H1 (cell line): Measurements from ENCODE around the gene DHH. TPM values are rescaled to one million over a fixed set of nuclear protein-coding genes. Genes with fewer than 3 reads are reported as not detected.

Source experiments
- BRCA1 ChIP-seq: IDR thresholded peaks from 2 replicates; pipeline ENCODE4 v1.6.1; 2012; ENCODE audit warnings: low read depth, low read length, improper control_type of control experiment
- KDM4A ChIP-seq: IDR thresholded peaks from one replicate; pipeline ENCODE4 v1.7.1; 2012; ENCODE audit warnings: low read depth, mild to moderate bottlenecking, moderate library complexity, low read length, inconsistent platforms; ENCODE audit not compliant: severe bottlenecking
- PHF8 ChIP-seq: fragments of 200-600 bp; sonication (generic); conservative IDR thresholded peaks from 2 replicates; pipeline ENCODE4 v1.7.1; 2012; ENCODE audit warnings: low read depth, mild to moderate bottlenecking, inconsistent platforms, low read length, moderate library complexity
- POLR2A ChIP-seq, 2 experiments: IDR thresholded peaks; 1 replicate in 1 of 2; 2 replicates in 1 of 2; pipeline ENCODE4 v1.6.1; 2011; ENCODE audit warnings: low read depth in 2 of 2, low read length in 2 of 2, mild to moderate bottlenecking in 2 of 2; ENCODE audit errors: control extremely low read depth in 1 of 2
- TAF1 ChIP-seq: IDR thresholded peaks from 2 replicates; pipeline ENCODE4 v1.6.1; 2011; ENCODE audit warnings: mild to moderate bottlenecking, low read depth, low read length
- polyA plus RNA-seq, 7 experiments: library from polyadenylated mRNA; depleted of rRNA in 3 of 7; stranded (reverse) in 5 of 7; unstranded in 2 of 7; fragments of >200 nt in 5 of 7; fragments of 200-250 nt in 2 of 7; gene quantifications; 1 replicate in 5 of 7; 2 replicates in 1 of 7; 4 replicates in 1 of 7; pipeline versions ENCODE4 v1.2.1 to v1.2.3, GENCODE V29; 2011 to 2013; ENCODE audit warnings: missing spikeins in 2 of 7, mixed read lengths in 2 of 7
- total RNA-seq: library from RNA; stranded (reverse); fragmentation: NEBNext Ultra II Directional; extraction: Animal tissue kit (Norgen Biotek cat#: 25700); gene quantifications from 2 replicates; pipeline ENCODE4 v1.2.1, GENCODE V29; 2021

The DHH gene
- total and polyA plus RNA-seq, 2 of the 8 experiments (the other 6 are each of a cell fraction or from before 2014, with no cell fraction given), result 0.03 to 0.11 TPM

DNA sequence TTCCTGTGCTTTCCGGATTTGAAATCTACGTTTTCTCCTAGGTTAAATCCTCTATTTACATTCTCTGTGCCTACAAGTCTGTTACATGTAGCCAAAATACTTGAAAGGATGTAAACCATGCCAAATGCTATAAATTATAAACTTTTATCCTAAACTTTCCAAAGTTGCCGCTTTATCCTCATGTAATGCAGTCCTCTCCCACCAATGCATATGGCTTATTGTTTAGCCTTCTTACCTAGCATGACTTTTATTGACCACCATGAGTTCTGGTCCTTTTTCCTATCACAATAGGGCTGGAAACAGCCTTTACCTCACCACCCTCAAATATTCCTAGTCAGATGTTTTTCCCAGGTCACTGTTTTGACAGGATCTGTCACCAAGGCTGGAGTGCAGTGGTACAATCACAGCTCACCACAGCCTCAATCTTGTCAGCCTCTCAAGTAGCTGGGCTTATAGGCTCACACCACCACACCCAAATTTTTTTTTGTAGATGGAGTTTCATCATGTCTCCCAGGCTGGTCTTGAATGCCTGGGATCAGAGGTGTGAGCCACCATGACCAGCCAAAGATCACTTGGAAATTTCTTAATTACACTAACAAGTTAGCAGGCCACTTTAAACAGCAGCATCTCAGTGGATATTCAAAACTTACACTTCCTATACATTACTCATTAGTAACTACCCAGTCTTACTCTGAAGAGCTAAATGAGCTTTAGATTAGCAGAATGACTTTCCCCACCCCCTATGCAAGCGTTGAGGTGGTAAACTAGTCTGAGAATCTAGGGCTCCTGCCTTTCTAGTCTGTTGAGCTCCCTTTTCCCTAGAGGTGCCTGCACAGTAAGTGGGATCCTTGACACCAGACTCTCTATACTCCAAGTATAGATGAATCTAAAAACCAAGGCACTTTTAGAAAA is 32.5 kb upstream of the DHH start (continued):
- TF ChIP-seq BRCA1 (no peak), KDM4A (no peak), PHF8 (no peak), TAF1 (no peak), POLR2A (IDR thresholded peaks at IDR 0.05; ENCODE audit: control extremely low read depth in 1 of 2, low read depth in 2 of 2, low read length in 2 of 2) (peak in 1 of 2 experiments; percentile 58; a peak in 1 of 3 replicates)
- TF ChIP-seq, all 59 proteins: peak for 2
